Upper lobe of left lung (tissue), 4 donors: ENCODE results near the gene HSP90AA1.

Experiments
- CTCF ChIP-seq, 6 experiments: fragments of 450-650 bp in 4 of 6; fragments of 200-600 bp in 2 of 6; sonication (generic) in 2 of 6; IDR thresholded peaks; one replicate each; pipeline ENCODE4 v1.5.1; 2016 to 2019; ENCODE audit warnings: antibody characterized with exemption in 6 of 6
- EP300 ChIP-seq, 4 donors: sonication (generic); formaldehyde crosslinking; IDR thresholded peaks; one replicate each; pipeline ENCODE4 v1.5.1; 2017; ENCODE audit warnings: antibody characterized with exemption in 4 of 4, control low read depth in 2 of 4
- POLR2A ChIP-seq, 4 donors: fragments of 450-650 bp; IDR thresholded peaks; one replicate each; pipeline ENCODE4 v1.5.1; 2016 to 2017; ENCODE audit warnings: antibody characterized with exemption in 4 of 4, mild to moderate bottlenecking in 2 of 4
- POLR2AphosphoS5 ChIP-seq, 2 donors: sonication (generic); formaldehyde crosslinking; IDR thresholded peaks; one replicate each; pipeline ENCODE4 v1.5.1; 2017; ENCODE audit warnings: antibody characterized with exemption in 2 of 2

DNA sequence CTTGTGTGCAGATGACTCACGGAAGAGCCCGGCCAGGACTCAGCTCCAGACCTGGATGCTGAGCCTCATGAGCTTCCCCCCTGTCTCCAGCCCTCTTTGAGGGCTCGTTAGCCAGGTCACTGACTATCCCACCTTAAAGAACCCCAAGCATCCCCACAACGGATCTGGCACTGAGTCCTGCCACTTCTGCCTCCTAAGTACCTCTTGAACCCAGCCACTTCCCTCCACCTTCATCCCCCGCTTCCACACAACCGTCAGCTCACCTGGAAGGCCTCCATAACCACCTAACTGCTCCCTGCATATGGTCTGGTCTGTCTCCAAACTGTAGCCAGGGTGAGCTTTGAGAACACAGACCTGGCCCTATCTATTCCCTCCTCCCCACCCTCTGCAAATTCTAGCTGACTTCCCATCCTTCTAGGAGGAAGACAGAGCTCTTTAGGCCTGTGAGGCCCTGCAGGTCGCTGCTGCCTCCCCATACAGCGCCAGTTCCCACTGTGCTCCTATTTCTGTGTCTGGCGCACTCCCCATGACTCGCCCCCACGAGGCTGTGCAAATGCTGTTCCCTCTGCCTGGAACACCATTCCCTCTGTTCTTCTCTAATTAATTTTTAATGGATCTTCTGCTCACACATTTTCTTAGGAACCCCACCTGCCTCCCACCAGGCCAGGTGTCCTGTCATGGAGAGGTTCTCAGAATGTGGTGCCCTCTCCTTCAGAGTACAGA lies 2.9 kb upstream of the HSP90AA1 start:
- TF ChIP-seq CTCF (IDR thresholded peaks at IDR 0.05) (no peak), POLR2A (IDR thresholded peaks at IDR 0.05) (no peak), EP300 (IDR thresholded peaks at IDR 0.05) (no peak), POLR2AphosphoS5 (IDR thresholded peaks at IDR 0.05) (no peak)
